ENCODE results near the gene OSBPL5.

OSBPL5 gene

GRCh38 chr11:3147257-3147619 is 17.9 kb downstream of the OSBPL5 start:
- no peak for DNase-seq

DNA sequence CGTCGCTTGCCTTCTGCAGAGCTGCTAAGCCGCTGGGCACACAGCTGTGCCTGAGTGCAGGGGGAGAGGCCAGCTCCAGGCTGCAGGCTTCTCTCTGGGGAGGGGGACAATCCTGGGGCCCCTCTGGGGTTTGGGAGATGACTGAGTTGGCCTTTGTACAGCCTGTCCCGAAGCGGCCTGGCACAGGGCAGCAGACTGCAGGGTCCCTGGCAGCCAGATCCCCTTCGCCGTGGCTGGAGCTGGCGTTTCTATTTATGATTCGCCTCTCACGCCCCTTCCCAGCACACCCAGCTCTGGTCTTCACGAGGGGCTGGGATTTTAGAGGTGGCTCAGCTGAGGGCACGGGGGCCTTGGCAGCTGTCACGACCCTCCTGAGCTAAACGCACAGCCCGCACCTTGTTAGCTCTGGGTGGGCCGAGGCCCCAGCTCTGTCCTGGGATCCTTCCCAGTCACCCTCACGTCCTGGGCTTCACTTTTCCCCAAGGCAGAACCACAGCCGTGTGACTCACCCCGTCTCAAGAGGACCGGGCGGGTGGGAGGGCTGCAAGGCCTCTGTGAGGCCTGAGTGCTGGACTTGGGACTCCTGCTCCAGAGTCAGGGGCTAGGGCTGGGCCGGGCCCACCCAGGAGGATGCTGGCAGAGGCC is 18.4 kb downstream of the OSBPL5 start:
- DNase-seq, result no peak

DNA sequence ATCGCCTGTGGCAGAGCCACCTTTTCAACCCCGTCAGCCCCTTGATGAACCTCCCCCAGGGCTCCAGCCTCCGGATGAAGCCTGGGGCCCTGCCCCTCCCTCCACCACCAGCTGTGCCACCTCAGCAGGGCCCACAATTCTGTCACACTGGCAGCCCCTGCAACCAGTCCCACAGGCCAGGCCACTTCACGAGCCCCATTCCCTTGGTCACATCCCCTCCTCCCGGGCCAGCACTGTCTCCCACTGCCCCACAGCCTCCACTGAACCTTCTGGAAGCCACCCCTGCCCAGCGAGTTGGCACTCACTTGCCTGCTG is 19.9 kb downstream of the OSBPL5 start:
- no peak for DNase-seq

GRCh38 chr11:3144296-3145205 is 20.6 kb downstream of the OSBPL5 start:
- no peak for DNase-seq

DNA sequence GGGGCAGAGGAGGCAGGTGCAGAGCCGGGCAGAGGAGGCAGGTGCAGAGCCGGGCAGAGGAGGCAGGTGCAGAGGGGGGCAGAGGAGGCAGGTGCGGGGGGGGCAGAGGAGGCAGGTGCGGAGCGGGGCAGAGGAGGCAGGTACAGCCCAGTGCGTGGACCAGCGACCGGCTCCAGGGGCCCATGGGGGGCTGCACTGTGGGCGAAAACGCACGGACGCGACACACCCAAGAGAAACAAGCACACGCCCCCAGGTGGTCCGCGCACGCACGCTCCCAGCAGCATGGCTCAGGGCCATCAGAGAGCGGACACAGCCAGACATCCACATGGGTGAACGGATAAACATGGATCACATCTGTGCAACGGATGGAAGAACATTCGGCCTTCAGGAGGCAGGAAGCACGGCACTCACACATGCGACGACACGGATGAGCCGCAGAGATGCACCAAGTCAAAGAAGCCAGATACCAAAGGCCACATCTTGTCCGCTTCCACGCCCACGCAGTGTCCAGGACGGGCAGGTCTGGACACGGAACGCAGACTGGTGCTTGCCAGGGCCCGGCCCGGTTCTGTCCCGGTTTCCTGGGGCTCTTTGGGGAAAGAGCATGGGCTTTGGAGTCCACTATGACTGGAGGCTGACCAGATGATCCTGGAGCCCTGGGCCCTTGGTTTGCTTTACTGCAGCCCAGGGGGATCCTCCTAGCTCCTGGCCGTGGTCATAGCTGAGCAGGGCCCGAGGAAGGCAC is 21.8 kb downstream of the OSBPL5 start:
- no peak for DNase-seq

DNA sequence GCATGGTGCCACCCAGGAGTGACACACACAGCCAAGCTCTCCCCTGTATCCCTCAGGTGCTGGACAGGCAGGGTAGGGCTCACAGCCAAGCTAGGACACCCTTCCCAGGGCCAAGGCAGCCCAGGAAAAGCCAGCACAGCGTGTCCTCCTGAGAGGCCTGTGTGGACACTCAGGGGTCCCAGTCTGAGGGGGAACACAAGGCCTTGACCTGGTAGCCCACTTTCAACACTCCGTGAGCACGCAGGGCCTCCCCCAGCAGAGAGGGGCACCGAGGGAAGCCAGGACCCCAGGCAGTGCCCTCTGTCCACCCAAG is 24.9 kb downstream of the OSBPL5 start:
- no peak for DNase-seq

DNA sequence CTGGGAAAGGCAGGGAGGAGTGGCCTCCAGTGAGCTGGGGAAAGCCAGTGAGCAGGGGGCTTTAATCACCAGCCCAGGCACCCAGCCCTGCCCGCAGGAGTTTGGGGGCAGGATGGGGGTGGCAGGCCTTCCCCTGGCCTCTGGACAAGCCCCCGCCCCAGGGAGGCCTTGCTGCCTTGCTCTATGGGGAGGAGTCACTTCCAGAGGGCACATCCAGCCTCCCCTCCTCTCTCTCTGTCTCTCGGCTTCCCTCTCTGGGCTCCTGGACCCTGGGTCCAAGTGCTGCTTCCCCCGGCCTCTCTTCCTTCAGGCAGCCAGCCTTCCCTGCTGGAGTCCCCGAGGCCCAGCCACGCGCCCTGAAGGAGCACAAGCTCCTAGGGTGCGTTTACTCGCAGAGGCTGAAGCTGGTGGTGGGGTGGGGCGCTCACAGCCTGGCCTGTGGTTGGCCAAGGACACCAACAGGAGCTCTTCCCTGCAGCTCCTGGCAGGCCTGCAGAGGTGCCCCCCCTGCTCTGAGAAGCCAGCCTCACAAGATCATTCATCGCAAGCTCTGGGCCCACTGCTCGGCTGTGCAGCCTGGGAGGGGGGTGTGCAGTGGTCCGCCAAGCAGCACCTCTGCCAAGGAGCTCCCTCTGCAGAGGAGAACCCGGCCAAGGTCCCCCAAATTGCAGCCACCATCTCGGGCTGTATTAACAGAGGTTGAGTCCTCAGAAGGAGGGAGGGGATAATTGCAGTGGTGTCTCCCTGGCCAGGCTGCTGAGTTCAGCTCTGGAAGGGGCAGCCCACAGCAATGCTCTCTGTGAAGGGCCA is 25.4 kb downstream of the OSBPL5 start:
- no peak for DNase-seq

DNA sequence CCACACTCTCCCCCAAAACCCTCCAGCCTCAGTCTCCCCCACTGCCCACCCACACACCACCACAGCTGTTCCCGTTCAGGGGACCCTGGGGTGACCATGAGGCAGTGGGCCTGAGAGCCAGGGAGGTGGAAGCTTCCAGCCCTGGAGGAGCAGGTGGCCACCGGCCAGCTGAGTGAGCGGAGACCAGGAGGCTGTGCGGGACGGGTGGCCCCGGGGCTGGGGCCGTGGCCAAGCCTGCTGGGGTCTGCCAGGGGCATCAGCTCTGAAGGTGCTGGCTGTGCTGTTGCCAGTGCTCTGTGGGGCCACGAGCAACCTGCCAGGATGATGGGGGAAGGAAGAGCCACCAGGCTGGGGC is 26.0 kb downstream of the OSBPL5 start:
- DNase-seq, result no peak

- no peak for DNase-seq
Observed at GRCh38 chr11:3138178-3139085, 26.7 kb downstream of the OSBPL5 start.

DNA sequence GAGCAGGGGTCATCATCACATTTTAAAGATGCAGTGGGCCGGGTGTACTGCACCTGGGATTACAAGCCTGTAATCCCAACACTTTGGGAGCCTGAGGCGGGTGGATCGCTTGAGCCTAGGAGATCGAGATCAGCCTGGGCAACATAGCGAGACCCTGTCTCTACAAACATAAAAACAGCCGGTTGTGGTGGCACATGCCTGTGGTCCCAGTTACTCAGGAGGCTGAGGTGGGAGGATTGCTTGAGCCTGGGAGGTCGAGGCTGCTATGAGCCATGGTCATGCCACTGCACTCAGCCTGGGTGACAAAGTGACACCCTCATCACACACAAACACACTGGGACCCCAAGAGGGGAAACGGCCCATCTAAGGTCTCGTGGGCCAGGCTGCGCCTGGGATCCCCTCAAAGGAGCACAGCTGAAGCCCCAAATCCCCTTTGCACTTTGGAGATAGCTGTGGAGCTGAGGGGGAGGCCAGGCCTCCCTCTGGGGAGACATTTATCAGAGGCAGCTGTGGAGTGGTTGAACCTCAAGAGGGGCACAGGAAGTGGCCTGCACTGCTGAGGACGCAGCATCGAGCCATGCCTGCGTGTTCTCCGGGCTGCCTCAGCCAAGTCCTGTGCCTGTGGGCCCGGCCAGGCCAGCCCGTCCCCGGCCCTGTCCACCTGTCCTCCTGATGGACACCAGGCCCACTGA is 27.5 kb downstream of the OSBPL5 start:
- no peak for DNase-seq

- no peak for DNase-seq
Observed at GRCh38 chr11:3136546-3137455, 28.3 kb downstream of the OSBPL5 start.

DNA sequence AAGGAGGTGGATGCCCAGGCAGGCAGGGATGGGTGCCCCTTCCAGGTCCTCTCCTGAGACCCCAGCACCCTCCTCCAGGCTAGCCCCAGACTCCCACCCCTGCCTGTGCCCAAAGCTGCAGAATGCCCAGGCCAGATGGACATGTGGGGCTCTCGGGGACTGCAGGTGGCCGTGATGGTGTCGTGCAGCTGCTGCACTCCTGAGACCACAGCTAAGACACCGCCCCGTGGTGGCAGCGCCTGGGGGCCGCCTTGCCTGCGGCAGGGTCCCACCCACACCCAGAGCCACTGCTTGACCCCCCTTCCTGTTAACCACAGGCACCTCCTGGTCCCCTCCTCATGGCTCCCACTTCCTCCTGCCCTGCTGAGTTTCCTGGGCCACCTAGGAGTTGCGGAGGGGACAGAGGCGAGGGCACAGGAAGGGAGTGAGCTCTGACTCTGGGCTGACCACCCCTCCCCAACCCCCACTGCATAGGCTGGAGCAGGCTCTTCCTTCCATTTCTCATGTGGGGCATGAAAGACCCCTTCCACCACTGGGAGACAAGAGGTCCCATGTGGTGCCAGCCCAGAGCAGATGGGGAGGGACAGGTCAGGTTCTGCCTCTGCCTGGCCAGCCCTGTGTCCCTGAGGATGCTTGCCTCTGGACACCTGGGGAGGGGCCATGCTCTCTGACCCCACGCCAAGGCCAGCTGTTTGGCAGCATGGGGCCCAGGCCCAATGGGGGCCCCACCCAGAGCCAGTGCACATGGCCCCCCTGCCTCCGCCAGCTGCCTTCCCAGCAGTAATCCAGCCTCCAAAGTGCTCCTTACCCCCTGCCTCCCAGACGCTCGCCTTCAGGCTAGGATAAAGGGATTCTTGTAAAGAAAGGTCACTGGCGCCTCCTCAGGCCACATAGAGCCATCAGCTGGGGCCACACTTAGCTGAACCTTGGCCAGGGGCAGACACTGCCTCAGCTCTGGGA is 29.3 kb downstream of the OSBPL5 start:
- DNase-seq, result no peak

DNA sequence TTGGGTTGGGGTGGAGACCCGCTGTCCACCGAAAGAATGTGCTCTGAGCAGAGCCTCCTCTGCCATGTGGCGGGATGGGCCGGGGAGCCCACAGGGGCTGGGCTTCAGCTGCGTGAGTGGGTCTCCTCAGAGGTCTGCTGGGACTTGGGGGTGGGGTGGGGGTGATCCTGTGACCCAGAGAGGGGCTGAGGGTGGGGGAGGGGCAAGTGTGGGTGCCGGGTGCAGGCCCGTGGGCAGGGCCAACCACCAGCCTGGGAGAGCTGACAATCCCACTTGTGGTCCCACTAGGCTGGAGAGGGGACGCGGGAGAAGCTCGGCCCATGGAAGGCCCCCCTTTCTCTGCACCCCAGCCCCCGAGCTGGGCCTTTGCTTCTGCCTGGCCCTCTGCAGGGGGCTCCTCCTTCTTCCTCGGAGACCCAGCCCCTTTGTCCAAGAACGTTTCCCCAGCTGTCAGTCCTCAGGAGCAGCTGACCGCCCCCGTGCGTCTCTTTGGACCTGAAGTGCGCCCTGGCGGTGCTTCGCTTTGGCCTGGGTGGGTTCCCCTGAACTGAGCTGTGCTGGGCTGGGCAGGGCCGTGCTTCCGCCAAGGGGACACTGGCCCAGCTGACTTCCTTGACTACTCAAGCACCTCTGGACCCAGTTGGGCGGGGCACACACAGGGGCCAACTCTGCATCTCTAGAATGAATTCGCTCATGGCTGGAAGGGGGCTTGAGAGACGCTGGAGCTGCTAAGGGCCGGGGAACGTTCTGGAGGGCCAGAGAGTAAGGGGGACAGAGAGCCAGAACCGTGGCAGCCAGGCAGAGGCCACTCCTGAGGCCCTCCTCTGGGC is 30.2 kb downstream of the OSBPL5 start:
- no peak for DNase-seq

DNA sequence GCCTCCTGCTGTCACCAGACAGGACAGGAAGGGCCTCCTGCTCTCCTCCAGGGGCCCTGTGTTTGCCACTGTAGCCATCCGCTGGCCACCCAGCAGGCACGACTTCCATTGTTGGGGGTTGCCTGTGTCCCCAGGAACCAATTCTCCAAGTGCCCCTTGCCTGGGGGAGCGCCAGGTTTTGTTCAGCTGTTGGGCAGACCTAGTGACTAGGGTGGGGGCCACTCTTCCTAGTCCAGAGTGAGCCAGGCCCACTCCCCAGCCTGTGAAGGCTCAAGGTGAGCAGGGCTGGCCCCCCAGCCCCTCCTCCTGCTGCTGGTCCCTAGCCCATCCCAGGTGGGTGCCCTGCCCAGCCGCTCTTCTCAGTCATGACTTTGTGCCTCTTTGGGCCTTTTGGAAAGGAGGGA is 30.9 kb downstream of the OSBPL5 start:
- DNase-seq, result no peak

DNA sequence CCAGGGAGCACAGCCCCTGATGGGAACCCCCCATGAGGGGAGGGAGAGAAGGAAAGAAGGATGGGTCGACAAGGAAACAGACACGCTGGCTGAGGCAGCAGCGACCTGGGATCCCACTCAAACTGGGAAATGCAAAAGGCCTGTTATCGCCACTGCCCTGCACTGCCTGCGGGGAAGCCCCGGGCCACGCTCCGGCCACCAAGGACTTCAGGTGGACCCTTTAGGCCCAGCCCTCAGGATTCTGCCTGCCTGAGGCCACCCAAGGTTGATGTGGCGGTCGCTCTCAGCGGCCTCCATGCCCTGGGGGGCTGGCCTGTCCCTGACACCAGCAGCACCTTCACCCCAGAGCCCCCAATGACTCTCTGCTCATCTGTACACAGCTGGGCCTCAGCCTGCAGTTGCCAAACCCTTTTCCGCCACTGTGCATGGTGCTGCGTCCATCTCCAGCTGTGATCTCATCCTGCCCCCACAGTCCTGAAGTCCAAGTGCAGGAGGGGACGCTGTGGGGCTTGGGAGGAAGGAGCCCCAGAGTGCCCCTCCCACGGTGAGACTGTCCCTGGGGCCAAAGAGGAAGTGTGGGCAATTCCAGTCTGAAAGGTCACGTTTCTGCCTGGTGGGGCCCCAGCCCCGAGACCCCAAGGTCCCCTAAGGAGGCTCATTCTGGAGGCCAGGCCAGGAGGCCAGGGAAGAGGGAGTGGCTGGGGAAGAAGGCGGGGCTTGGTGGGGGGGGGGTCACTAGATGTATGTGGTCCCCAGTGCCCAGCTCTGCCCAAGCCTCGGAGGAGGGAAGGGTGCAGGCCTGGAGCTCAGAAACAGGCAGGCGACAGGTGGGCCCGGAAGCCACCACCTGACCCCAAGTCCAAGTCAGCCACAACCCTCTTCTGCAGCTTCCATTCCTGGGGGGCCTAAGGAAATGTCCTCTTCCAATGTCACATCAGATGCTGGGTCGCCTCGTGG is 31.6 kb downstream of the OSBPL5 start:
- DNase-seq, result no peak

GRCh38 chr11:3132831-3133260 is 32.3 kb downstream of the OSBPL5 start:
- DNase-seq, result no peak

DNA sequence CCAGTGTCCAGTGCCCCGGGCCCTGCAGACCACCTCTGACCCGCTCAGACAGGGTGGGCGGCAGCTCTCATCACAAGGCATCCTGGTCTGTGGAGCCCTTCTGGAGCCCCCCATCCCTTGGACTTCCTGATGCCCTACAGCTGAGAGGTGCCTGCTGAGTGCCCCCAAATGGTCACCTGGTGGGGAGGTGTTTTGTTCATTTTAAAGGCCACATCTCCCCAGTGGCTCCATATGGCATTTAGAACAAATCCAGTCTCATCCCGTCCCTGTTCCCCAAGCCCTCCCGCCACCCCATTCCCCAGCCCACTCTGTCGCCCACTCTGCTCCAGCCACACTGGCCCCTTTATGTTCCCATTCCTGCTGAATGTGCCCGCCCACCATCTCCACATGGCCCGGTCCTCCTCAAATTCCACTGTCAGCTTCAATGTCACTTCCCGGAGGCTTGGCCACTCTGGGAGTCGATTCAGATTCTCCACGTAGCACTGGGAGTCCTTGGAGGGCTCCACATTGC is 32.8 kb downstream of the OSBPL5 start:
- DNase-seq, result no peak
